ENCODE data around the gene LPP. TPM values are rescaled to one million over a fixed set of nuclear protein-coding genes. Genes with fewer than 3 reads are reported as not detected.

LPP gene
- total and polyA plus RNA-seq, 10 of the 15 experiments (the other 5 are each of a cell fraction or from before 2014, with no cell fraction given): under 0.01 to 0.62 (median 0.03) TPM

- TF ChIP-seq SIX5 (IDR thresholded peaks at IDR 0.05; ENCODE audit: low read depth, low read length, severe bottlenecking) (no peak), CHD4 (IDR thresholded peaks at IDR 0.05) (no peak), EP300 (IDR thresholded peaks at IDR 0.05; ENCODE audit: borderline replicate concordance in 1 of 2, control insufficient read depth in 1 of 2, low read depth in 2 of 2, low read length in 2 of 2) (no peak), SP1 (IDR thresholded peaks at IDR 0.05; ENCODE audit: low read depth, low read length) (no peak), NKRF (conservative IDR thresholded peaks at IDR 0.05) (no peak), SREBF1 (IDR thresholded peaks at IDR 0.05; ENCODE audit: low read length) (no peak), PRDM15 (CRISPR knock-in tag; IDR thresholded peaks at IDR 0.05) (no peak), ZNF24 (IDR thresholded peaks at IDR 0.05) (no peak), NFYA (IDR thresholded peaks at IDR 0.05; ENCODE audit: borderline replicate concordance, low read depth, low read length) (no peak), ATF7 (IDR thresholded peaks at IDR 0.05; ENCODE audit: low read depth) (no peak)
Observed at GRCh38 chr3:188370081-188370830, 216.3 kb downstream of the LPP start (continued).

Measured in GM12878 (cell line).